Spleen (tissue), 11 donors: ENCODE results near the gene NSG2. TPM values are rescaled to one million over a fixed set of nuclear protein-coding genes. Genes with fewer than 3 reads are reported as not detected.

ENCODE experiments used
- DNase-seq: peaks from one replicate; pipeline ENCODE4 v3.0.0-alpha.2; 2020
- H3K27ac ChIP-seq, 8 donors: fragments of 200-600 bp; sonication (generic) in 7 of 8; 1 replicate in 4 of 8; 2 replicates in 4 of 8; pipeline versions ENCODE4 v1.5.0 to v1.8.0; 2016 to 2021; ENCODE audit warnings: inconsistent platforms in 4 of 8, mild to moderate bottlenecking in 4 of 8, moderate library complexity in 1 of 8
- H3K27me3 ChIP-seq, 7 donors: fragments of 200-600 bp; sonication (generic) in 6 of 7; replicated peaks in 1 of 7; 1 replicate in 4 of 7; 2 replicates in 3 of 7; pipeline versions ENCODE4 v1.5.0 to v1.8.0; 2016 to 2021; ENCODE audit warnings: inconsistent platforms in 3 of 7, mild to moderate bottlenecking in 1 of 7
- H3K36me3 ChIP-seq, 6 donors: fragments of 200-600 bp; sonication (generic) in 5 of 6; 1 replicate in 4 of 6; 2 replicates in 2 of 6; pipeline versions ENCODE4 v1.5.0 to v1.8.0; 2016 to 2021; ENCODE audit warnings: inconsistent platforms in 2 of 6
- H3K4me1 ChIP-seq, 6 donors: fragments of 200-600 bp; sonication (generic) in 5 of 6; 1 replicate in 3 of 6; 2 replicates in 3 of 6; pipeline versions ENCODE4 v1.5.0 to v1.8.0; 2016 to 2021; ENCODE audit warnings: inconsistent platforms in 3 of 6
- H3K4me3 ChIP-seq, 8 donors: fragments of 200-600 bp; sonication (generic) in 7 of 8; 1 replicate in 4 of 8; 2 replicates in 4 of 8; pipeline versions ENCODE4 v1.5.0 to v1.8.0; 2016 to 2021; ENCODE audit warnings: inconsistent platforms in 4 of 8, mild to moderate bottlenecking in 4 of 8, moderate library complexity in 2 of 8
- H3K9me3 ChIP-seq, 8 donors: fragments of 200-600 bp; sonication (generic) in 7 of 8; 1 replicate in 4 of 8; 2 replicates in 4 of 8; pipeline versions ENCODE4 v1.5.0 to v1.8.0; 2016 to 2021; ENCODE audit warnings: inconsistent platforms in 4 of 8
- CTCF ChIP-seq, 11 experiments: fragments of 200-600 bp in 7 of 11; fragments of 450-650 bp in 4 of 11; sonication (generic) in 4 of 11; IDR thresholded peaks in 8 of 11; conservative IDR thresholded peaks in 3 of 11; 1 replicate in 7 of 11; 2 replicates in 4 of 11; pipeline versions ENCODE4 v1.4.0 to v1.8.0; 2016 to 2021; ENCODE audit warnings: antibody characterized with exemption in 11 of 11, inconsistent platforms in 4 of 11, mild to moderate bottlenecking in 1 of 11
- POLR2A ChIP-seq, 3 donors: fragments of 450-650 bp; IDR thresholded peaks; one replicate each; pipeline ENCODE4 v1.5.1; 2017; ENCODE audit warnings: antibody characterized with exemption in 3 of 3, mild to moderate bottlenecking in 1 of 3
- POLR2AphosphoS5 ChIP-seq, 3 donors: sonication (generic); formaldehyde crosslinking; IDR thresholded peaks; one replicate each; pipeline ENCODE4 v1.5.1; 2017; ENCODE audit warnings: antibody characterized with exemption in 3 of 3
- WGBS, 5 donors: extraction: QIAGEN DNeasy Blood & Tissue Kit in 3 of 5; methylation state at CpG; one replicate each; pipeline versions ENCODE4 v1.1.5 to v1.1.7; 2013 to 2018; 5-methylcytosine and 5-hydroxymethylcytosine counted together
- intact Hi-C: fragments of 100-400 bp; cut with DNase I; formaldehyde crosslinking; loops from one replicate; pipeline ENCODE4 v1.15.0; 2023; ENCODE audit warnings: low total_unique reads
- polyA plus RNA-seq, 3 donors: library from polyadenylated mRNA; stranded (reverse); fragments of 200-250 nt; gene quantifications; one replicate each; pipeline ENCODE4 v1.2.1, GENCODE V29; 2013
- total RNA-seq, 7 donors: library from RNA; depleted of rRNA in 3 of 7; stranded (reverse); fragments of >200 nt in 3 of 7; fragmentation: NEBNext Ultra II Directional in 4 of 7; extraction: Animal tissue kit (Norgen Biotek cat#: 25700) in 4 of 7; gene quantifications; one replicate each; pipeline versions ENCODE4 v1.1.0 to v1.2.1, GENCODE V29; 2016 to 2021
- donor health status: healthy with polysubstance abuse.
- donor health status: DM: no; HTN: no; CAD: no; lungs with moderate emphysema.
- donor health status: DM: no; HTN: no; CAD: no.
- donor health status: Bipolar disorder and iron deficiency.
- donor health status: healthy.
- donor health status: DM: no; HTN: no; CAD: no.
- donor health status: DM: yes; HTN: yes; CAD: no.

Gene NSG2
- total and polyA plus RNA-seq, 10 donors: 0.41 to 0.60 TPM; not detected in 8

DNA sequence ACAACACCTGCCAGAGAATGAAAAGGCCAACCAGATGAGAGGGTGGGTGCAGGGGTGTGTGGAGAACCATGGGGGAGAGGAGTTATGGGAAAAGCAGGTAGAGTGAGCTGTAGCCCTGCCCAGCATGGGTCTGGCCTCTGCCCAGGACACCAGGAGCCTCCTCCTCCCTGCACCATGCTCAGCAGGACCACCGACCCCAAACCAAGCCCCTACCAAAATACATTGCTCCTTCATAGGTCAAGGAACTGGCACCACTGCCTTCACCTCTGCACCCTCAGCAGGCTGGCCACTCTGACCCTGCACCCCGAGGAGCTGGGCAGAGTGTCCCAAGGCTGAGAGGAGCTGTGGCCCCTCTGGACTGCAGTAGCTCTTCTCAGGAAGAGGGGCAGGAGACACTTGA is 102.0 kb downstream of the NSG2 start:
- TF ChIP-seq CTCF (IDR thresholded peaks at IDR 0.05 in 8 of 11, conservative IDR thresholded peaks at IDR 0.05 in 3 of 11) (no peak), POLR2A (IDR thresholded peaks at IDR 0.05) (no peak), POLR2AphosphoS5 (IDR thresholded peaks at IDR 0.05) (no peak)
- intact Hi-C loops: no loop called here
- H3K27me3 ChIP-seq: peaks cover 0 to 34% (median 0%) of the 10 kb centered on the region in 7 donors
- no peaks in the 10 kb centered on the region for H3K36me3 ChIP-seq
- no peak for DNase-seq
- no peak overlapping the region for H3K27ac ChIP-seq
- no peaks in the 10 kb centered on the region for H3K4me1 ChIP-seq
- no peak overlapping the region for H3K4me3 ChIP-seq
- H3K9me3 ChIP-seq: no peaks in the 10 kb centered on the region
- WGBS, 5 donors: 61 to 85% (median 79%) methylated on average over 2 of the region's 2 CpGs

- 85 to 100% (median 93%) methylated on average over 2 of the region's 2 CpGs for WGBS, 5 donors
- DNase-seq: no peak
- Histone ChIP-seq H3K9me3 (peaks cover 0 to 5% (median 1%) of the 10 kb centered on the region in 8 donors), H3K27ac (no peak overlapping the region), H3K36me3 (no peaks in the 10 kb centered on the region), H3K4me1 (no peaks in the 10 kb centered on the region), H3K27me3 (peaks cover 0 to 25% (median 0%) of the 10 kb centered on the region in 7 donors), H3K4me3 (no peak overlapping the region)
- intact Hi-C loops: no loop called here
- TF ChIP-seq POLR2AphosphoS5 (IDR thresholded peaks at IDR 0.05): no peak
- no peak for TF ChIP-seq CTCF (IDR thresholded peaks at IDR 0.05 in 8 of 11, conservative IDR thresholded peaks at IDR 0.05 in 3 of 11)
- no peak for TF ChIP-seq POLR2A (IDR thresholded peaks at IDR 0.05)
These were observed 103.2 kb downstream of the NSG2 start for GRCh38 chr5:174148721-174149120.

- Histone ChIP-seq H3K4me1 (no peaks in the 10 kb centered on the region), H3K36me3 (no peaks in the 10 kb centered on the region), H3K4me3 (no peak overlapping the region), H3K27ac (no peak overlapping the region), H3K27me3 (peaks cover 0 to 25% (median 0%) of the 10 kb centered on the region in 7 donors), H3K9me3 (peaks cover 0 to 12% (median 8%) of the 10 kb centered on the region in 8 donors)
- TF ChIP-seq POLR2AphosphoS5 (IDR thresholded peaks at IDR 0.05): no peak
- 64 to 91% (median 78%) methylated on average over 3 of the region's 3 CpGs for WGBS, 5 donors
- intact Hi-C loops: no loop called here
- no peak for DNase-seq
These were observed 103.9 kb downstream of the NSG2 start for GRCh38 chr5:174149426-174149825.

GRCh38 chr5:174149989-174150388 is 104.5 kb downstream of the NSG2 start:
- TF ChIP-seq POLR2A (IDR thresholded peaks at IDR 0.05) (no peak), CTCF (IDR thresholded peaks at IDR 0.05 in 8 of 11, conservative IDR thresholded peaks at IDR 0.05 in 3 of 11) (no peak), POLR2AphosphoS5 (IDR thresholded peaks at IDR 0.05) (no peak)
- no peaks in the 10 kb centered on the region for H3K4me1 ChIP-seq
- no peak overlapping the region for H3K27ac ChIP-seq
- 82 to 85% (median 83%) methylated on average over 6 of the region's 6 CpGs for WGBS, 5 donors
- peaks cover 0 to 25% (median 0%) of the 10 kb centered on the region in 7 donors for H3K27me3 ChIP-seq
- peaks cover 0 to 18% (median 13%) of the 10 kb centered on the region in 8 donors for H3K9me3 ChIP-seq
- no peak overlapping the region for H3K4me3 ChIP-seq
- H3K36me3 ChIP-seq: no peaks in the 10 kb centered on the region
- no peak for DNase-seq
- intact Hi-C loops: no loop called here
